HG03045 (cell line): Measurements from ENCODE around the gene SPTSSA.
"Not testable (repeated sequence)": the region's sequence is repeated elsewhere in the genome, so short reads cannot be mapped to it uniquely, and the experiment has no call there.

Experiments used
- ATAC-seq: cut with Tn5 transposase; IDR thresholded peaks from one replicate; pipeline ENCODE4 v1.9.1; 2021; ENCODE audit warnings: mild to moderate bottlenecking, moderate library complexity; ENCODE audit not compliant: unreplicated experiment

SPTSSA gene

GRCh38 chr14:34428102-34428466 is 34.0 kb downstream of the SPTSSA start:
- not testable (repeated sequence) for ATAC-seq

- no peak for ATAC-seq
These were observed 35.4 kb downstream of the SPTSSA start for GRCh38 chr14:34426313-34427295.

- no peak for ATAC-seq
These were observed 36.8 kb downstream of the SPTSSA start for GRCh38 chr14:34425095-34425851.

GRCh38 chr14:34424488-34424887 is 37.6 kb downstream of the SPTSSA start:
- ATAC-seq = no peak

- no peak for ATAC-seq
These were observed 38.6 kb downstream of the SPTSSA start for GRCh38 chr14:34423445-34423844.

- no peak for ATAC-seq
These were observed 41.4 kb downstream of the SPTSSA start for GRCh38 chr14:34420547-34421150.

GRCh38 chr14:34409721-34410120 is 52.3 kb downstream of the SPTSSA start:
- no peak for ATAC-seq

- no peak for ATAC-seq
These were observed 54.1 kb downstream of the SPTSSA start for GRCh38 chr14:34407951-34408350.

- no peak for ATAC-seq
These were observed 57.6 kb downstream of the SPTSSA start for GRCh38 chr14:34404416-34404815.

GRCh38 chr14:34403646-34404045 is 58.4 kb downstream of the SPTSSA start:
- no peak for ATAC-seq

- no peak for ATAC-seq
These were observed 64.0 kb downstream of the SPTSSA start for GRCh38 chr14:34398024-34398423.

- ATAC-seq = no peak
These were observed 74.0 kb downstream of the SPTSSA start for GRCh38 chr14:34387974-34388516.

- no peak for ATAC-seq
These were observed 75.1 kb downstream of the SPTSSA start for GRCh38 chr14:34386865-34387485.

GRCh38 chr14:34385881-34386280 is 76.2 kb downstream of the SPTSSA start:
- not testable (repeated sequence) for ATAC-seq

GRCh38 chr14:34383839-34384238 is 78.2 kb downstream of the SPTSSA start:
- ATAC-seq = no peak
